HepG2 (cell line): ENCODE data around the gene TAF6. TPM values are rescaled to one million over a fixed set of nuclear protein-coding genes. Genes with fewer than 3 reads are reported as not detected.

Experiments used
- AGO2 ChIP-seq: fragments of 200-400 bp; formaldehyde crosslinking; optimal IDR thresholded peaks from 2 replicates; pipeline ENCODE3; 2017; ENCODE audit warnings: mild to moderate bottlenecking, low read depth, low read length, moderate library complexity
- CBX1 ChIP-seq: IDR thresholded peaks from one replicate; pipeline ENCODE4 v1.6.1; 2016; ENCODE audit warnings: antibody characterized with exemption, low read depth
- CCDC6 ChIP-seq: sonication (generic); formaldehyde crosslinking; IDR thresholded peaks from 2 replicates; pipeline ENCODE4 v1.8.1; 2022; ENCODE audit warnings: mild to moderate bottlenecking, missing genetic modification reagents, moderate library complexity
- CHCHD3 ChIP-seq: sonication (generic); formaldehyde crosslinking; IDR thresholded peaks from 2 replicates; pipeline ENCODE4 v1.8.0; 2022; ENCODE audit warnings: mild to moderate bottlenecking, missing genetic modification reagents, moderate library complexity
- HBP1 ChIP-seq: IDR thresholded peaks from 2 replicates; pipeline ENCODE4 v1.6.1; 2016; ENCODE audit warnings: low read depth, control low read depth
- MAX ChIP-seq: IDR thresholded peaks from 2 replicates; pipeline ENCODE4 v1.6.1; 2012; ENCODE audit warnings: inconsistent platforms
- MXI1 ChIP-seq: IDR thresholded peaks from 3 replicates; pipeline ENCODE4 v1.6.1; 2012; ENCODE audit warnings: low read depth, low read length, inconsistent platforms, borderline replicate concordance
- SOX5 ChIP-seq: IDR thresholded peaks from 2 replicates; pipeline ENCODE4 v1.6.1; 2016; ENCODE audit warnings: borderline replicate concordance
- SOX6 ChIP-seq, 2 experiments: fragments of 450-650 bp in 1 of 2; sonication (generic) in 1 of 2; formaldehyde crosslinking in 1 of 2; IDR thresholded peaks; 2 replicates each; pipeline versions ENCODE4 v1.4.0 to v1.6.1; 2017 to 2020; ENCODE audit warnings: antibody characterized with exemption in 1 of 2, mild to moderate bottlenecking in 1 of 2, missing genetic modification reagents in 1 of 2
- ZNF317 ChIP-seq: sonication (generic); formaldehyde crosslinking; IDR thresholded peaks from 2 replicates; pipeline ENCODE4 v1.5.0; 2020; ENCODE audit warnings: mild to moderate bottlenecking, missing genetic modification reagents
- ZNF335 ChIP-seq: sonication (generic); formaldehyde crosslinking; IDR thresholded peaks from 2 replicates; pipeline ENCODE4 v1.4.0; 2020; ENCODE audit warnings: missing genetic modification reagents
- ZNF546 ChIP-seq: sonication (generic); formaldehyde crosslinking; conservative IDR thresholded peaks from 2 replicates; pipeline ENCODE4 v1.8.1; 2023; ENCODE audit warnings: mild to moderate bottlenecking, missing genetic modification reagents
- ZNF557 ChIP-seq: sonication (generic); formaldehyde crosslinking; IDR thresholded peaks from 2 replicates; pipeline ENCODE4 v1.4.0; 2020; ENCODE audit warnings: missing genetic modification reagents
- ZNF574 ChIP-seq: sonication (generic); formaldehyde crosslinking; IDR thresholded peaks from 2 replicates; pipeline ENCODE4 v1.4.0; 2020; ENCODE audit warnings: missing genetic modification reagents
- ZNF7 ChIP-seq: IDR thresholded peaks from 2 replicates; pipeline ENCODE4 v1.6.1; 2016; ENCODE audit warnings: missing biosample characterization, missing genetic modification reagents
- polyA plus RNA-seq, 8 experiments: library from polyadenylated mRNA; depleted of rRNA in 3 of 8; stranded (reverse) in 7 of 8; unstranded in 1 of 8; fragments of >200 nt; fragmentation: Illumina TruSeq in 4 of 8; extraction: Trizol in 4 of 8; gene quantifications; 2 replicates each; pipeline versions ENCODE4 v1.2.1 to v1.2.3, GENCODE V29; 2011 to 2016; ENCODE audit warnings: low read depth in 4 of 8, missing spikeins in 1 of 8, mixed read lengths in 1 of 8; ENCODE audit not compliant: insufficient read depth in 1 of 8
- total RNA-seq, 5 experiments: library from RNA; depleted of rRNA; stranded (reverse); fragments of >200 nt; fragmentation: Illumina TruSeq; extraction: Trizol; gene quantifications; 2 replicates each; pipeline ENCODE4 v1.2.3, GENCODE V29; 2016; ENCODE audit warnings: low read depth in 1 of 5
- TF ChIP-seq, protein P1 (sequence below): sonication (generic); formaldehyde crosslinking; IDR thresholded peaks from 2 replicates; pipeline ENCODE4 v1.4.0; 2020; ENCODE audit warnings: mild to moderate bottlenecking, missing genetic modification reagents

Gene TAF6
- total and polyA plus RNA-seq, 2 of the 13 experiments (the other 11 are each of a cell fraction or from before 2014, with no cell fraction given): 12.9 to 18.8 TPM

DNA sequence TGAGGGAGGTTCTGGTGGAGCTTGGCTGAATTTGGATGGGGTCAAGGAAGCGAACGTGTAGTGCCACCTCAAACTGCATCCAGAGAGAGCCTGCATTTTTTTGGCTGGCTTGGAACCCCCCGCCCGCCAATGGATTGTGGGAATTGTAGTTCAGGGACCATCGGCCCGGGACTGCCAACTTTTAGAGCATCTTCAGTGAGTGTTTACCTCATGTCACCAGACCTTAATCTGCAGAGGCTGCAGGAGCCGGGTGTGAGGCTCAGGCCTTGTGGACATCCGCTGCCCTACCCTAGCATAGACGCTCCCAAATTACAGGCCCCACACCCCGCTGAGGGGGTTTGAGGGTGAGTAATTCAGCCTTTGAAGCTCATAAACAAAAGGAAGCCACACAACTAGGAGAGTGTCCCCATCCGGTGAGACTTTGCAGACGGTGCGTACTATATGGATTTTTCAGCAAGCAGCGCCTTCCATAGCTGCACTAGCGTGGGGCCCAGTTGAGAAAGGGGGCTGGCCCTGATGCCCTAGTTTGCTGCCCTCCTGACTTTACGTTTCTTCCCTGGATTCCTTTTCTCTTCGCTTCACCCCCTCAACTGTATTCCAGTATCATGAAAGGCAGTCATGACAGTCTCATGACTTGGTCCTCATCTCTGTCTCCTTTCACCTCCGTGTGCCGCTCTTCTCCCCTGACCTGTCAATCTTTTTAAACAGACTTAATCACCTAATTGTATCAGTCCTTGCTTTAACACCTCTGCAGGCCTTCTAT is 993 bp upstream of the TAF6 start (continued):
- TF ChIP-seq, protein P1, sequence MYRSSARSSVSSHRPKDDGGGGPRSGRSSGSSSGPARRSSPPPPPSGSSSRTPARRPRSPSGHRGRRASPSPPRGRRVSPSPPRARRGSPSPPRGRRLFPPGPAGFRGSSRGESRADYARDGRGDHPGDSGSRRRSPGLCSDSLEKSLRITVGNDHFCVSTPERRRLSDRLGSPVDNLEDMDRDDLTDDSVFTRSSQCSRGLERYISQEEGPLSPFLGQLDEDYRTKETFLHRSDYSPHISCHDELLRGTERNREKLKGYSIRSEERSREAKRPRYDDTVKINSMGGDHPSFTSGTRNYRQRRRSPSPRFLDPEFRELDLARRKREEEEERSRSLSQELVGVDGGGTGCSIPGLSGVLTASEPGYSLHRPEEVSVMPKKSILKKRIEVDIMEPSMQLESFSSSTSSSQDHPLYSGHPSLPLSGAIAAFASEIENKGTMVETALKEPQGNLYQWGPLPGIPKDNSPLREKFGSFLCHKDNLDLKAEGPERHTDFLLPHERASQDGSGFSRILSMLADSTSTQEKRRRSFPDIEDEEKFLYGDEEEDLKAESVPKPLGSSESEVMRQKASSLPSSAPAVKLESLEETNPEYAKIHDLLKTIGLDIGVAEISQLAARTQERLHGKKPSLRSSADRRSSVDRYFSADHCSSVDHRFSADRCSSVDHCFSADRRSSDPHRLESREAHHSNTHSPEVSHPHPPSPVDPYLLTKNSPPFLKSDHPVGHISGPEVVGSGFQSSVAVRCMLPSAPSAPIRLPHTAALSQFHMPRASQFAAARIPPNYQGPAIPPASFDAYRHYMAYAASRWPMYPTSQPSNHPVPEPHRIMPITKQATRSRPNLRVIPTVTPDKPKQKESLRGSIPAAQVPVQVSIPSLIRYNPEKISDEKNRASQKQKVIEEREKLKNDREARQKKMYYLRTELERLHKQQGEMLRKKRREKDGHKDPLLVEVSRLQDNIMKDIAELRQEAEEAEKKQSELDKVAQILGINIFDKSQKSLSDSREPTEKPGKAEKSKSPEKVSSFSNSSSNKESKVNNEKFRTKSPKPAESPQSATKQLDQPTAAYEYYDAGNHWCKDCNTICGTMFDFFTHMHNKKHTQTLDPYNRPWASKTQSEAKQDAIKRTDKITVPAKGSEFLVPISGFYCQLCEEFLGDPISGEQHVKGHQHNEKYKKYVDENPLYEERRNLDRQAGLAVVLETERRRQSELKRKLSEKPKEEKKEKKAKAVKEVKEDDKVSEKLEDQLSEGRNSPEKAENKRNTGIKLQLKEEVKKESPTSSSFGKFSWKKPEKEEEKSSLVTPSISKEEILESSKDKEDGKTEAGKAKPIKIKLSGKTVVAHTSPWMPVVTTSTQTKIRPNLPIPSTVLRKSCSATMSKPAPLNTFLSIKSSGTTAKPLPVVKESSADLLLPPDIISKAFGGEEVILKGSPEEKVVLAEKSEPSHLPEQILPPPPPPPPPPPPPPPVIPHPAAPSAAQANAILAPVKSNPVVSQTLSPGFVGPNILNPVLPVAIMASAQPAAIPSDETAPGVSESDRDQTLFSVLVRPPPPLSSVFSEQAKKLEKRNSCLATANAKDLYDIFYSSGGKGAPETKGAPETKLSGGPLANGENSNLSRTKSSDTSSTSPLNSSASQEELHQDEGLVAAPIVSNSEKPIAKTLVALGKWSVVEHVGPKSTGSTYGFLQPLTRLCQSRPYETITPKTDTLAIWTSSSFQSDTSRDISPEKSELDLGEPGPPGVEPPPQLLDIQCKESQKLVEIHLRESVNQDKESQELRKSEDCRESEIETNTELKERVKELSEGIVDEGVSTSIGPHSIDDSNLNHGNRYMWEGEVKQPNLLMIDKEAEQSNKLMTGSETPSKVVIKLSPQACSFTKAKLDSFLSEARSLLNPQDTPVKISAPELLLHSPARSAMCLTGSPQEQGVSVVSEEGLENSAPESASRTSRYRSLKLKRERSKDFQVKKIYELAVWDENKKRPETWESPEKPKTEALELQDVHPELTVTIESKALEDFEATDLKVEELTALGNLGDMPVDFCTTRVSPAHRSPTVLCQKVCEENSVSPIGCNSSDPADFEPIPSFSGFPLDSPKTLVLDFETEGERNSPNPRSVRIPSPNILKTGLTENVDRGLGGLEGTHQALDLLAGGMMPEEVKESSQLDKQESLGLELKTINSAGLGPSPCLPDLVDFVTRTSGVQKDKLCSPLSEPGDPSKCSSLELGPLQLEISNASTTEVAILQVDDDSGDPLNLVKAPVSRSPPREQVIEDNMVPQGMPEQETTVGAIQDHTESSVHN (CRISPR knock-in tag): 0 out of 2 replicates have a peak, but pooled peaks have one; percentile 41
- TF ChIP-seq ZNF7: peak; percentile 64; the same call in 1 of the 2 replicates
- no peak for TF ChIP-seq AGO2
- TF ChIP-seq ZNF317 (CRISPR knock-in tag): 0 out of 2 replicates have a peak, but pooled peaks have one; percentile 30
- TF ChIP-seq HBP1 (CRISPR knock-in tag): 0 out of 2 replicates have a peak, but pooled peaks have one; percentile 67
- TF ChIP-seq ZNF546 (CRISPR knock-in tag): 0 out of 2 replicates have a peak, but pooled peaks have one; percentile 60
- peak; percentile 6 for TF ChIP-seq ZNF574 (CRISPR knock-in tag)
- no peak for TF ChIP-seq CHCHD3
- TF ChIP-seq CBX1: no peak
- 0 out of 2 replicates have a peak, but pooled peaks have one; percentile 18 for TF ChIP-seq CCDC6
- no peak; the same call in 1 of the 2 replicates for TF ChIP-seq MAX
- TF ChIP-seq SOX6 (IDR thresholded peaks at IDR 0.05): no peak
- TF ChIP-seq SOX6 (CRISPR knock-in tag; IDR thresholded peaks at IDR 0.05): peak; percentile 23; the same call in 1 of the 2 replicates
- TF ChIP-seq SOX5: no peak
- no peak for TF ChIP-seq MXI1
- 0 out of 2 replicates have a peak, but pooled peaks have one; percentile 38 for TF ChIP-seq ZNF557 (CRISPR knock-in tag)
- TF ChIP-seq ZNF335: 0 out of 2 replicates have a peak, but pooled peaks have one; percentile 21
